H9 (cell line): Measurements from ENCODE around the gene TMEM161A. TPM values are rescaled to one million over a fixed set of nuclear protein-coding genes. Genes with fewer than 3 reads are reported as not detected.

Experiments
- DNase-seq: peaks from one replicate; pipeline ENCODE4 v3.0.0-alpha.2; 2017
- H2AFZ ChIP-seq: one replicate; pipeline ENCODE4 v1.6.1; 2013; ENCODE audit warnings: mild to moderate bottlenecking, low read length, control low read depth, moderate library complexity
- H2AK5ac ChIP-seq: 2 replicates; pipeline ENCODE4 v1.6.1; 2013; ENCODE audit warnings: low read length, control low read depth, mixed read lengths; ENCODE audit not compliant: insufficient read length
- H2BK120ac ChIP-seq: one replicate; pipeline ENCODE4 v1.6.1; 2013; ENCODE audit warnings: low read depth, mild to moderate bottlenecking, low read length, control low read depth, inconsistent platforms; ENCODE audit not compliant: poor library complexity, severe bottlenecking
- H2BK12ac ChIP-seq: 2 replicates; pipeline ENCODE4 v1.6.1; 2013; ENCODE audit warnings: low read length, control low read depth, mixed read lengths, low read depth; ENCODE audit not compliant: insufficient read length
- H2BK15ac ChIP-seq: 2 replicates; pipeline ENCODE4 v1.6.1; 2013; ENCODE audit warnings: low read depth, low read length, control low read depth
- H2BK20ac ChIP-seq: one replicate; pipeline ENCODE4 v1.6.1; 2013; ENCODE audit warnings: low read depth, mild to moderate bottlenecking, low read length, control low read depth, inconsistent platforms; ENCODE audit not compliant: poor library complexity, severe bottlenecking
- H2BK5ac ChIP-seq: 2 replicates; pipeline ENCODE4 v1.6.1; 2013; ENCODE audit warnings: low read length, control low read depth, mixed read lengths; ENCODE audit not compliant: insufficient read length
- H3K14ac ChIP-seq: 2 replicates; pipeline ENCODE4 v1.6.1; 2013; ENCODE audit warnings: low read length, control low read depth; ENCODE audit not compliant: insufficient read depth
- H3K18ac ChIP-seq: 2 replicates; pipeline ENCODE4 v1.6.1; 2013; ENCODE audit warnings: low read depth, mild to moderate bottlenecking, mixed read lengths, low read length, control low read depth; ENCODE audit not compliant: insufficient read length
- H3K23ac ChIP-seq: 2 replicates; pipeline ENCODE4 v1.6.1; 2013; ENCODE audit warnings: low read length, control low read depth, mixed read lengths, low read depth; ENCODE audit not compliant: insufficient read length
- H3K23me2 ChIP-seq: 2 replicates; pipeline ENCODE4 v1.6.1; 2013; ENCODE audit warnings: low read depth, mild to moderate bottlenecking, mixed read lengths, low read length, control low read depth; ENCODE audit not compliant: insufficient read length, poor library complexity, severe bottlenecking
- H3K27ac ChIP-seq: 2 replicates; pipeline ENCODE4 v1.5.1; 2013; ENCODE audit warnings: low read length, control low read depth, mixed read lengths, low read depth; ENCODE audit not compliant: insufficient read length
- H3K27me3 ChIP-seq: 2 replicates; pipeline ENCODE4 v1.6.1; 2013; ENCODE audit warnings: low read length, control low read depth, inconsistent platforms; ENCODE audit not compliant: insufficient read depth
- H3K4ac ChIP-seq: 2 replicates; pipeline ENCODE4 v1.6.1; 2013; ENCODE audit warnings: low read depth, mild to moderate bottlenecking, control low read depth, inconsistent platforms, low read length, moderate library complexity
- H3K4me1 ChIP-seq: 2 replicates; pipeline ENCODE4 v1.6.1; 2013; ENCODE audit warnings: low read length, control low read depth, inconsistent platforms; ENCODE audit not compliant: insufficient read depth
- H3K4me2 ChIP-seq: 2 replicates; pipeline ENCODE4 v1.6.1; 2013; ENCODE audit warnings: low read length, control low read depth, mixed read lengths; ENCODE audit not compliant: insufficient read length, insufficient read depth
- H3K56ac ChIP-seq: 2 replicates; pipeline ENCODE4 v1.6.1; 2013; ENCODE audit warnings: low read depth, mild to moderate bottlenecking, mixed read lengths, low read length, control low read depth; ENCODE audit not compliant: insufficient read length
- H3K79me1 ChIP-seq: 2 replicates; pipeline ENCODE4 v1.6.1; 2013; ENCODE audit warnings: low read depth, mild to moderate bottlenecking, moderate library complexity, low read length, control low read depth, inconsistent platforms; ENCODE audit not compliant: insufficient read depth, poor library complexity, severe bottlenecking
- H3K79me2 ChIP-seq: 2 replicates; pipeline ENCODE4 v1.6.1; 2013; ENCODE audit warnings: low read length, control low read depth, inconsistent platforms; ENCODE audit not compliant: insufficient read depth
- H3K9ac ChIP-seq: 2 replicates; pipeline ENCODE4 v1.6.1; 2013; ENCODE audit warnings: low read length, control low read depth, mixed read lengths; ENCODE audit not compliant: insufficient read length; ENCODE audit errors: extremely low read depth
- H3K9me3 ChIP-seq: one replicate; pipeline ENCODE4 v1.6.1; 2013; ENCODE audit warnings: low read depth, low read length, inconsistent platforms; ENCODE audit not compliant: control insufficient read depth
- H3T11ph ChIP-seq: one replicate; pipeline ENCODE4 v1.6.1; 2013; ENCODE audit warnings: mild to moderate bottlenecking, low read length, control low read depth, inconsistent platforms
- H4K20me1 ChIP-seq: one replicate; pipeline ENCODE4 v1.6.1; 2013; ENCODE audit not compliant: control insufficient read depth, insufficient read length, insufficient read depth
- H4K5ac ChIP-seq: 2 replicates; pipeline ENCODE4 v1.6.1; 2013; ENCODE audit warnings: low read depth, mild to moderate bottlenecking, mixed read lengths, low read length, control low read depth; ENCODE audit not compliant: insufficient read length
- H4K8ac ChIP-seq: replicated peaks from 2 replicates; pipeline ENCODE4 v1.6.1; 2013; ENCODE audit warnings: low read length, control low read depth, mixed read lengths, low read depth; ENCODE audit not compliant: insufficient read length
- H4K91ac ChIP-seq: 2 replicates; pipeline ENCODE4 v1.6.1; 2013; ENCODE audit warnings: low read depth, mild to moderate bottlenecking, moderate library complexity, mixed read lengths, low read length, control low read depth; ENCODE audit not compliant: insufficient read length
- H3K27ac Mint-ChIP-seq, 3 experiments: 2 replicates in 2 of 3; 3 replicates in 1 of 3; pipeline ENCODE4 v1.8.0; 2020 to 2021; ENCODE audit warnings: mixed read lengths in 3 of 3, mild to moderate bottlenecking in 1 of 3, moderate library complexity in 1 of 3
- H3K27me3 Mint-ChIP-seq: 2 replicates; pipeline ENCODE4 v1.8.0; 2021; ENCODE audit warnings: low read depth, mild to moderate bottlenecking, moderate library complexity, mixed read lengths
- H3K36me3 Mint-ChIP-seq, 3 experiments: 2 replicates in 2 of 3; 3 replicates in 1 of 3; pipeline ENCODE4 v1.8.0; 2020 to 2021; ENCODE audit warnings: low read depth in 3 of 3, mixed read lengths in 3 of 3; ENCODE audit not compliant: insufficient read depth in 1 of 3
- H3K4me1 Mint-ChIP-seq, 2 experiments: 2 replicates each; pipeline ENCODE4 v1.8.0; 2020; ENCODE audit warnings: mixed read lengths in 2 of 2
- H3K4me3 Mint-ChIP-seq, 2 experiments: 2 replicates in 1 of 2; 3 replicates in 1 of 2; pipeline ENCODE4 v1.8.0; 2020 to 2021; ENCODE audit warnings: mild to moderate bottlenecking in 2 of 2, mixed read lengths in 2 of 2, moderate library complexity in 1 of 2
- H3K9me3 Mint-ChIP-seq, 2 experiments: 2 replicates in 1 of 2; 3 replicates in 1 of 2; pipeline ENCODE4 v1.8.0; 2020; ENCODE audit warnings: mild to moderate bottlenecking in 2 of 2, mixed read lengths in 2 of 2, moderate library complexity in 1 of 2
- CTCF ChIP-seq: fragments of 200-600 bp; sonication (generic); conservative IDR thresholded peaks from 3 replicates; pipeline ENCODE4 v1.8.0; 2021; ENCODE audit warnings: antibody characterized with exemption, mild to moderate bottlenecking
- WGBS: extraction: QIAGEN DNeasy Blood & Tissue Kit; methylation state at CpG from one replicate; pipeline ENCODE4 v1.1.7; 2013; ENCODE audit warnings: missing lambda C conversion rate, low lambda C conversion rate, mixed read lengths; ENCODE audit not compliant: insufficient read length; ENCODE audit errors: extremely low coverage; 5-methylcytosine and 5-hydroxymethylcytosine counted together
- total RNA-seq: library from RNA; stranded (reverse); gene quantifications from 2 replicates; pipeline ENCODE4 v1.2.1, GENCODE V29; 2021

The TMEM161A gene
- total RNA-seq, 1 experiment from 2014 or later = 40.9 TPM

DNA sequence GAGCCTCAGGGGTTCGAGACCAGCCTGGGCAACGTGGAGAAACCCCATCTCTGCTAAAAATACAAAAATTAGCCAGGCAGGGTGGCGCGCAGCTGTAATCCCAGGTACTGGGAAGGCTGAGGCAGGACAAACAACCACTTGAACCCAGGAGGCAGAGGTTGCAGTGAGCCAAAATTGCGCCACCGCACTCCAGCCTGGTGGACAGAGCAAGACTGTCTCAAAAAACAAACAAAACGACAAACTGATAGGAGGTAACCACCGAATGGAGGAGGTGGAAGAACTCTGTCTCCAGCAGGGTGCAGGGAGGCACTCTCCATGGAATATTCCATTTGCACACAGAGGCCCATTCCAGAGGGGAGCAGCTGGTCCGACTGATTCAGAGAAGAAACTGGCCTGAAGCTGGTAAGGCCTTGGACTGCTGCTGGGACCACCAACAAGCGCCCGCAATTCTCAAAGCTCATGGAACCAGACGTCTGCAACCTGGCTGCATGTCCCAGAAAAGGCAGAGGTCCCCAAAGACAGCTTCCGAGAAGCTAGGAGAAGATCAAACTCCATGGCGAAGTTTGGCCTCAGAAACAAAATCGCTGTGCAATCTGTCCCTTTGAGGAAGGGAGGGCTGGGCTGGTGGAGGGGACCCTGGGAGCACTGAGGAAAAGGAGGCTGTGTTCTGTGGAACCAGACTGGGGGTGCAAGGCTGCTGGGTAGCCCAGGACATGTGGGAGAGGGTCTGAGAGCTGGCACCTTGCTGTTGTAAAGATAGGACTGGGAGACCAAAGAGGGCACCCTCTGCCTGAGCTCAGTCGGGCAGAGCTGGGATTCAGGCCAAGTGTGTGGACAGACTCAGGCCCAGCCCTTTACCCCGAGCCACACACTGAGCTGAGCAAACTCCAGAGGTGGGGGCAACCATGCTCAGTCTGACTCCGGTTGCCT is 39.3 kb downstream of the TMEM161A start:
- Histone ChIP-seq H3K23ac (no peak overlapping the region), H3K9ac (no peak overlapping the region), H4K8ac (no peak overlapping the region), H3K56ac (no peak overlapping the region), H2BK120ac (no peak overlapping the region), H2BK12ac (no peak overlapping the region), H2BK5ac (no peak overlapping the region), H4K5ac (no peak overlapping the region), H4K91ac (no peak overlapping the region), H2AFZ (no peak overlapping the region), H3K18ac (no peak overlapping the region), H3K4me2 (no peak overlapping the region), H2BK15ac (no peak overlapping the region), H2AK5ac (no peak overlapping the region), H3K27me3 (no peaks in the 10 kb centered on the region), H3K23me2 (no peaks in the 10 kb centered on the region), H3K4ac (no peak overlapping the region), H3K14ac (no peak overlapping the region), H3K4me1 (no peaks in the 10 kb centered on the region), H2BK20ac (no peak overlapping the region), H3K79me1 (no peaks in the 10 kb centered on the region), H3K27ac (no peak overlapping the region), H4K20me1 (no peaks in the 10 kb centered on the region), H3K79me2 (no peaks in the 10 kb centered on the region), H3K9me3 (no peaks in the 10 kb centered on the region), H3T11ph (no peak overlapping the region)
- Mint-ChIP-seq H3K4me3 (peak overlapping the region in 1 of 2 experiments; percentile 27; a peak in 1 of 5 replicates), H3K4me1 (peaks cover 0 to 3% of the 10 kb centered on the region in 2 experiments; a peak in 2 of 4 replicates), H3K9me3 (no peaks in the 10 kb centered on the region; a peak in 1 of 5 replicates), H3K27me3 (peaks cover 17% of the 10 kb centered on the region), H3K36me3 (no peaks in the 10 kb centered on the region), H3K27ac (peak overlapping the region in 1 of 3 experiments; percentile 77; a peak in 2 of 7 replicates)
- DNase-seq = no peak
- WGBS = no CpG with 5 or more reads among the region's 18 CpGs
- no peak for TF ChIP-seq CTCF
